Thyroid gland (tissue), 4 donors: Measurements from ENCODE around the gene ABHD12B.

Experiments
- POLR2A ChIP-seq, 2 donors: fragments of 450-650 bp; IDR thresholded peaks; one replicate each; pipeline ENCODE4 v1.6.1; 2017; ENCODE audit warnings: antibody characterized with exemption in 2 of 2, mild to moderate bottlenecking in 2 of 2, moderate library complexity in 1 of 2
- TF ChIP-seq, protein P1 (sequence below), 6 experiments: fragments of 200-600 bp in 3 of 6; fragments of 450-650 bp in 3 of 6; sonication (generic) in 3 of 6; IDR thresholded peaks; one replicate each; pipeline ENCODE4 v1.5.1; 2016 to 2019; ENCODE audit warnings: antibody characterized with exemption in 6 of 6, mild to moderate bottlenecking in 2 of 6, inconsistent platforms in 1 of 6, moderate library complexity in 1 of 6

DNA sequence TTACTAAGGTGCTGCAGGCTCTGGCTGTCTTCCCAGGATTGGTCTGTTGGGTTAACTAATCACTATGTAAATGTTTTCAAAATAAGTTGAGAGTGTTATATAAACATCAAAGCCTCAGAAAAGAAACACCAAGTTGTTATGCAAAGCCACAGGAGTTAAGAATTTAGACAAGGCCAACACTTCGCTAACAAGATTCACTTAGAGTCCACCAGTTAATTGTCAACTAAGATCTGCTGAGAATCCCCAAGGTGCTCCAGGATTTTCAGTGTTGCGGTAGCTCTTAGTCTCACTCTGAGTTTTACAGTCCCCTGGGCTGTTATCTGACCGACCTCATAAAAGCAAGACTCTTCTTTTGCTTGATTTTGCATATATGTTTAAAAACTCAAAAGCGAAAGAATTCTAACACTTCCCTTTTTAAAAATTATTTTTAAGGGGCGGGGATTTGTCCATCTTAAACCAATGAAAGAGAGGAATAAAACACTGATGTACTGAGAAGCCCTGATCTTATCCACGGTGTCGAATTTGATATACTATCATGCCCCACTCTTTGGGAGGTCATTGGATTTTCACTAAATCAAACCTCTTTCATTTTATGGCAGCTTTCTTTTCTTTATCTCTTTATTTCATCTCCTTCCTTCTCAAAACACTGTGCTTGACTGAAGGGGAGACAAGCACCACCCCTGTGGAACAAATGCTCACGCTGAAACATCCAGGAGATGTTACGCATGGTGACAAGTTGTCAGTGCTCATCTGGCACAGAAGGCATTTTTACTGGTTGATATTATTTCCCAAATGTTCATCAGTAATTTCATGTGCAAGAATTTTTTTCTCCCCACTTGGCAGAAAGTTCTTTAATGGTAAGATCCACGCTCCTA is 47.9 kb upstream of the ABHD12B start:
- TF ChIP-seq, protein P1, sequence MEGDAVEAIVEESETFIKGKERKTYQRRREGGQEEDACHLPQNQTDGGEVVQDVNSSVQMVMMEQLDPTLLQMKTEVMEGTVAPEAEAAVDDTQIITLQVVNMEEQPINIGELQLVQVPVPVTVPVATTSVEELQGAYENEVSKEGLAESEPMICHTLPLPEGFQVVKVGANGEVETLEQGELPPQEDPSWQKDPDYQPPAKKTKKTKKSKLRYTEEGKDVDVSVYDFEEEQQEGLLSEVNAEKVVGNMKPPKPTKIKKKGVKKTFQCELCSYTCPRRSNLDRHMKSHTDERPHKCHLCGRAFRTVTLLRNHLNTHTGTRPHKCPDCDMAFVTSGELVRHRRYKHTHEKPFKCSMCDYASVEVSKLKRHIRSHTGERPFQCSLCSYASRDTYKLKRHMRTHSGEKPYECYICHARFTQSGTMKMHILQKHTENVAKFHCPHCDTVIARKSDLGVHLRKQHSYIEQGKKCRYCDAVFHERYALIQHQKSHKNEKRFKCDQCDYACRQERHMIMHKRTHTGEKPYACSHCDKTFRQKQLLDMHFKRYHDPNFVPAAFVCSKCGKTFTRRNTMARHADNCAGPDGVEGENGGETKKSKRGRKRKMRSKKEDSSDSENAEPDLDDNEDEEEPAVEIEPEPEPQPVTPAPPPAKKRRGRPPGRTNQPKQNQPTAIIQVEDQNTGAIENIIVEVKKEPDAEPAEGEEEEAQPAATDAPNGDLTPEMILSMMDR (IDR thresholded peaks at IDR 0.05), result no peak
- no peak for TF ChIP-seq POLR2A (IDR thresholded peaks at IDR 0.05)
